Measurements from ENCODE around the gene DYNLL2. TPM values are rescaled to one million over a fixed set of nuclear protein-coding genes. Genes with fewer than 3 reads are reported as not detected.

The DYNLL2 gene
- total RNA-seq, 1 donor from 2014 or later, result 18.8 TPM

DNA sequence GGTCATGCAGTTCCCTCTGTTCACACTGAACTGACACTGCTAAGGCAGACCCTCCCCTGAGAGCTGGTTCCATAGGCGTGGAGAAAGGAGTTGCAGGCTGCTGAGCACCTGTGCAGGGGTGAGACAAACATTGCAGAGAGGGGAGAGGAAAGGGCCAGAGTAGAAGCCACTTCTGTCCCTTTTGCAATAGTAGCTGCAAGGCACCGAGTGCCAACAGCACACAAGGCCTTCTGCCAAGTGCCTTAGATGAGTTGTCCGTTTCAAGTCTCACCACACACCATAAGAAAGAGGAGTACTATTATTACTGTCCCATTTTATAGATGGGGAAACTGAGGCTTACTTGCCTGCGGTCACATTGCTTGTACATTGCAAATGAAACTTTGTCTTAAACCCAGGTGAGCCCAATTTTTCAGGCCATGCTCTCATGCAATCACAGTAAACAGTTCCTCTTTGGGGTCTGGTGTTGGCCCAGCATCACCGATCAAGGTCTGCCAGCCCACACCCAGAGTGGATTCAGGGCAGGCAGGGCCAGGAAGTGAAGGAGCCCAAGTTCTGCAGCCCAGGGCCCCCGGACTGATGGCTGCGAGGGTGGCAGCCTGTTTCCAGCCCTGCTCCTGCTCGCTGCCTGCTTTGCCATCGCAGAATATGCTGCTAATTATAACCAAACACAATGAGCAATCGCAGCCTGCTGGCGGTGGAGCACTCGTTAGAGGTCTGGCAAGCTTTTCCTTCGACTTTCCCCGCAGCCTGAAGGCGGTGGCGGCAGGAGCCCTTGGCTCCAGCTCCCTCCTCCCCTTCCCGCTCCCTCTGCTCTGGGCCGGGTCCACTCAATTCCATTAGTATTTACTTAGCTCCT lies 36.8 kb upstream of the DYNLL2 start:
- Mint-ChIP-seq H3K36me3 (ENCODE audit: unreplicated experiment) (no peaks in the 10 kb centered on the region), H3K4me3 (ENCODE audit: unreplicated experiment) (no peak overlapping the region), H3K4me1 (ENCODE audit: unreplicated experiment) (no peaks in the 10 kb centered on the region), H3K27ac (ENCODE audit: unreplicated experiment) (no peak overlapping the region), H3K9me3 (ENCODE audit: unreplicated experiment) (no peaks in the 10 kb centered on the region), H3K27me3 (ENCODE audit: unreplicated experiment) (peaks cover 54% of the 10 kb centered on the region)
- TF ChIP-seq, protein P1, sequence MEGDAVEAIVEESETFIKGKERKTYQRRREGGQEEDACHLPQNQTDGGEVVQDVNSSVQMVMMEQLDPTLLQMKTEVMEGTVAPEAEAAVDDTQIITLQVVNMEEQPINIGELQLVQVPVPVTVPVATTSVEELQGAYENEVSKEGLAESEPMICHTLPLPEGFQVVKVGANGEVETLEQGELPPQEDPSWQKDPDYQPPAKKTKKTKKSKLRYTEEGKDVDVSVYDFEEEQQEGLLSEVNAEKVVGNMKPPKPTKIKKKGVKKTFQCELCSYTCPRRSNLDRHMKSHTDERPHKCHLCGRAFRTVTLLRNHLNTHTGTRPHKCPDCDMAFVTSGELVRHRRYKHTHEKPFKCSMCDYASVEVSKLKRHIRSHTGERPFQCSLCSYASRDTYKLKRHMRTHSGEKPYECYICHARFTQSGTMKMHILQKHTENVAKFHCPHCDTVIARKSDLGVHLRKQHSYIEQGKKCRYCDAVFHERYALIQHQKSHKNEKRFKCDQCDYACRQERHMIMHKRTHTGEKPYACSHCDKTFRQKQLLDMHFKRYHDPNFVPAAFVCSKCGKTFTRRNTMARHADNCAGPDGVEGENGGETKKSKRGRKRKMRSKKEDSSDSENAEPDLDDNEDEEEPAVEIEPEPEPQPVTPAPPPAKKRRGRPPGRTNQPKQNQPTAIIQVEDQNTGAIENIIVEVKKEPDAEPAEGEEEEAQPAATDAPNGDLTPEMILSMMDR (IDR thresholded peaks at IDR 0.05), result no peak
- DNase-seq (ENCODE audit: extremely low spot score, unreplicated experiment), result no peak

- TF ChIP-seq, protein P1 (IDR thresholded peaks at IDR 0.05), result no peak
- DNase-seq (ENCODE audit: extremely low spot score, unreplicated experiment), result no peak
- Mint-ChIP-seq H3K9me3 (ENCODE audit: unreplicated experiment) (no peaks in the 10 kb centered on the region), H3K36me3 (ENCODE audit: unreplicated experiment) (no peaks in the 10 kb centered on the region), H3K27ac (ENCODE audit: unreplicated experiment) (no peak overlapping the region), H3K4me1 (ENCODE audit: unreplicated experiment) (no peaks in the 10 kb centered on the region), H3K27me3 (ENCODE audit: unreplicated experiment) (peaks cover 50% of the 10 kb centered on the region), H3K4me3 (ENCODE audit: unreplicated experiment) (no peak overlapping the region)
These were observed 35.7 kb upstream of the DYNLL2 start for GRCh38 chr17:58047376-58048150.

DNA sequence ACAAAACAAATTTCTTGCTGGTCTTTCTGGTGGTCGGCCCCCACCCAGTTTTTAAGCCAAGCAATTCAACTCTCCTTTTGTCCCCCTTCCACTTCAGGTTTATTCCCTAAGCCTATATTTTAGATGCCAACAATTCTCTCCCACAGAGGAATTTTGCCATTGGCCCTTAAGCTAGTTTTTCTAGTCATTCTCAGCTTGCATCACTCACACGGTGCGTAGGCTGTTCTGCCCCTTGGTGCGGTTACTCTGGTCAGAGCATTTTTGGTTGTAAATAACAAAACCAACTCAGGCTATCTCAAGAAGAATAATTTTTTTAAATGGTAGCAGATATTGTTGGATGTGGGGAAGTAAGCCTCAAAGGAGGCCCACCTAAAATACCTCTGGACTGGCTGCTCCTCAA lies 33.7 kb upstream of the DYNLL2 start:
- Mint-ChIP-seq H3K9me3 (ENCODE audit: unreplicated experiment) (no peaks in the 10 kb centered on the region), H3K4me3 (ENCODE audit: unreplicated experiment) (no peak overlapping the region), H3K27me3 (ENCODE audit: unreplicated experiment) (peaks cover 49% of the 10 kb centered on the region), H3K36me3 (ENCODE audit: unreplicated experiment) (no peaks in the 10 kb centered on the region), H3K27ac (ENCODE audit: unreplicated experiment) (no peak overlapping the region), H3K4me1 (ENCODE audit: unreplicated experiment) (no peaks in the 10 kb centered on the region)
- TF ChIP-seq, protein P1 (IDR thresholded peaks at IDR 0.05), result no peak
- DNase-seq (ENCODE audit: extremely low spot score, unreplicated experiment), result no peak

GRCh38 chr17:58050966-58051365 lies 32.3 kb upstream of the DYNLL2 start:
- H3K27ac Mint-ChIP-seq (ENCODE audit: unreplicated experiment), result no peak overlapping the region
- H3K4me3 Mint-ChIP-seq (ENCODE audit: unreplicated experiment), result no peak overlapping the region
- H3K27me3 Mint-ChIP-seq (ENCODE audit: unreplicated experiment), result peaks cover 48% of the 10 kb centered on the region

More at GRCh38 chr17:58050966-58051365, 32.3 kb upstream of the DYNLL2 start:
- DNase-seq (ENCODE audit: extremely low spot score, unreplicated experiment), result no peak
- H3K36me3 Mint-ChIP-seq (ENCODE audit: unreplicated experiment), result no peaks in the 10 kb centered on the region
- TF ChIP-seq, protein P1 (IDR thresholded peaks at IDR 0.05), result no peak
- H3K9me3 Mint-ChIP-seq (ENCODE audit: unreplicated experiment), result no peaks in the 10 kb centered on the region
- H3K4me1 Mint-ChIP-seq (ENCODE audit: unreplicated experiment), result no peaks in the 10 kb centered on the region

Measured in osteocyte (in vitro differentiated cells).